SK-N-SH (cell line): ENCODE results near the gene CENPT. TPM values are rescaled to one million over a fixed set of nuclear protein-coding genes. Genes with fewer than 3 reads are reported as not detected.

ENCODE experiments used
- CTCF ChIA-PET: fragments of 300-600, 350-600 bp; formaldehyde crosslinking; extraction: SDS; loops from one replicate; lab custom pipeline; 2021; lab: Yijun Ruan, JAX
- POLR2A ChIA-PET: fragments of 350-600 bp; sonication (Branson Sonifier 250); formaldehyde crosslinking; extraction: SDS; loops from one replicate; lab custom pipeline; 2020; ENCODE audit warnings: antibody characterized with exemption, inconsistent platforms; lab: Yijun Ruan, JAX
- DNase-seq: peaks from one replicate; pipeline ENCODE4 v3.0.0; 2012
- H2AFZ ChIP-seq: fragments of 200-600 bp; sonication (generic); 2 replicates; pipeline ENCODE4 v1.8.1; 2016; ENCODE audit warnings: antibody characterized with exemption, mild to moderate bottlenecking, low read depth
- H3F3A ChIP-seq: fragments of 200-600 bp; sonication (generic); replicated peaks from 2 replicates; pipeline ENCODE3; 2016; ENCODE audit warnings: antibody characterized with exemption, mild to moderate bottlenecking; ENCODE audit not compliant: insufficient read depth
- H3K27ac ChIP-seq, 2 experiments: fragments of 200-500 bp in 1 of 2; fragments of 200-600 bp in 1 of 2; sonication (Bioruptor generic) in 1 of 2; sonication (generic), shearing (Covaris generic) in 1 of 2; 2 replicates each; pipeline versions ENCODE4 v1.5.1 to v1.6.1; 2014 to 2016; ENCODE audit warnings: low read depth in 2 of 2, inconsistent platforms in 1 of 2, low read length in 1 of 2, mild to moderate bottlenecking in 1 of 2, mixed read lengths in 1 of 2
- H3K27me3 ChIP-seq: fragments of 200-600 bp; sonication (generic), shearing (Covaris generic); 2 replicates; pipeline ENCODE4 v1.6.1; 2016; ENCODE audit warnings: mixed run types; ENCODE audit not compliant: insufficient read depth
- H3K36me3 ChIP-seq, 2 experiments: fragments of 200-500 bp in 1 of 2; fragments of 200-600 bp in 1 of 2; sonication (Bioruptor generic) in 1 of 2; sonication (generic) in 1 of 2; replicated peaks in 1 of 2; 2 replicates each; pipeline versions ENCODE3 to v1.5.1; 2014 to 2016; ENCODE audit warnings: low read length in 1 of 2, mild to moderate bottlenecking in 1 of 2; ENCODE audit not compliant: insufficient read depth in 2 of 2, control insufficient read depth in 1 of 2
- H3K4me1 ChIP-seq, 2 experiments: fragments of 200-500 bp in 1 of 2; fragments of 200-600 bp in 1 of 2; sonication (Bioruptor generic) in 1 of 2; sonication (generic), shearing (Covaris generic) in 1 of 2; 2 replicates each; pipeline versions ENCODE4 v1.5.1 to v1.6.1; 2014 to 2016; ENCODE audit warnings: low read depth in 1 of 2, low read length in 1 of 2, mixed run types in 1 of 2; ENCODE audit not compliant: insufficient read depth in 2 of 2, control insufficient read depth in 1 of 2
- H3K4me2 ChIP-seq: fragments of 200-600 bp; sonication (generic), shearing (Covaris generic); 2 replicates; pipeline ENCODE4 v1.6.1; 2017; ENCODE audit warnings: mixed run types
- H3K4me3 ChIP-seq, 2 experiments: fragments of 200-500 bp in 1 of 2; fragments of 200-600 bp in 1 of 2; sonication (Bioruptor generic) in 1 of 2; sonication (generic), shearing (Covaris generic) in 1 of 2; 2 replicates each; pipeline versions ENCODE4 v1.5.1 to v1.8.1; 2014 to 2016; ENCODE audit warnings: low read depth in 2 of 2, inconsistent platforms in 1 of 2, low read length in 1 of 2, mild to moderate bottlenecking in 1 of 2, mixed read lengths in 1 of 2, moderate library complexity in 1 of 2
- H3K79me2 ChIP-seq: fragments of 200-600 bp; sonication (generic); 2 replicates; pipeline ENCODE4 v1.8.1; 2017; ENCODE audit warnings: mild to moderate bottlenecking; ENCODE audit not compliant: insufficient read depth
- H3K9ac ChIP-seq: fragments of 200-600 bp; sonication (generic); 2 replicates; pipeline ENCODE4 v1.6.1; 2017; ENCODE audit warnings: mixed run types
- H3K9me2 ChIP-seq: fragments of 200-600 bp; sonication (generic); 2 replicates; pipeline ENCODE4 v1.6.1; 2017; ENCODE audit warnings: mixed run types
- H3K9me3 ChIP-seq: fragments of 200-600 bp; sonication (generic); 2 replicates; pipeline ENCODE4 v1.6.1; 2017; ENCODE audit warnings: mixed run types, mild to moderate bottlenecking, moderate library complexity
- H4K20me1 ChIP-seq: fragments of 200-600 bp; sonication (generic); 2 replicates; pipeline ENCODE4 v1.6.1; 2017; ENCODE audit warnings: mild to moderate bottlenecking, mixed run types; ENCODE audit not compliant: insufficient read depth
- CHD2 ChIP-seq: fragments of 150-350 bp; IDR thresholded peaks from 2 replicates; pipeline ENCODE4 v1.6.1; 2018; ENCODE audit warnings: low read length; ENCODE audit not compliant: partially characterized antibody
- ELF1 ChIP-seq: IDR thresholded peaks from 2 replicates; pipeline ENCODE4 v1.4.0; 2012
- EP300 ChIP-seq, 2 experiments: IDR thresholded peaks; 2 replicates each; pipeline versions ENCODE4 v1.4.0 to v1.6.1; 2012; ENCODE audit warnings: borderline replicate concordance in 1 of 2, low read depth in 1 of 2, low read length in 1 of 2
- EZH2phosphoT487 ChIP-seq: fragments of 200-600 bp; sonication (generic); IDR thresholded peaks from 2 replicates; pipeline ENCODE4 v1.6.1; 2017; ENCODE audit warnings: low read depth, mixed run types, mild to moderate bottlenecking, antibody characterized with exemption, moderate library complexity, borderline replicate concordance
- FOSL2 ChIP-seq: IDR thresholded peaks from 2 replicates; pipeline ENCODE4 v1.4.0; 2012; ENCODE audit warnings: low read depth, mild to moderate bottlenecking, moderate library complexity, borderline replicate concordance
- FOXJ3 ChIP-seq: sonication (generic); formaldehyde crosslinking; IDR thresholded peaks from 2 replicates; pipeline ENCODE4 v1.5.1; 2020; ENCODE audit warnings: mild to moderate bottlenecking, missing genetic modification reagents
- JUND ChIP-seq: IDR thresholded peaks from 2 replicates; pipeline ENCODE4 v1.4.0; 2012
- MEF2A ChIP-seq: IDR thresholded peaks from 2 replicates; pipeline ENCODE4 v1.4.0; 2012; ENCODE audit warnings: low read depth, borderline replicate concordance
- MXI1 ChIP-seq: IDR thresholded peaks from 2 replicates; pipeline ENCODE4 v1.6.1; 2012; ENCODE audit warnings: mild to moderate bottlenecking, low read depth, low read length, improper control_type of control experiment
- NFIC ChIP-seq: IDR thresholded peaks from 2 replicates; pipeline ENCODE4 v1.4.0; 2012; ENCODE audit warnings: borderline replicate concordance
- NRF1 ChIP-seq: IDR thresholded peaks from 2 replicates; pipeline ENCODE4 v1.6.1; 2012; ENCODE audit warnings: low read depth, mild to moderate bottlenecking, low read length
- POLR2AphosphoS5 ChIP-seq: IDR thresholded peaks from 2 replicates; pipeline ENCODE4 v1.6.1; 2012; ENCODE audit warnings: low read depth, low read length
- RCOR1 ChIP-seq: fragments of 150-350 bp; IDR thresholded peaks from 2 replicates; pipeline ENCODE4 v1.6.1; 2017; ENCODE audit warnings: antibody characterized with exemption, low read length
- RXRA ChIP-seq: IDR thresholded peaks from 2 replicates; pipeline ENCODE4 v1.4.0; 2012; ENCODE audit warnings: low read depth, mild to moderate bottlenecking, borderline replicate concordance
- SMC3 ChIP-seq: IDR thresholded peaks from 2 replicates; pipeline ENCODE4 v1.6.1; 2012; ENCODE audit warnings: low read depth, low read length, improper control_type of control experiment
- TAF1 ChIP-seq: IDR thresholded peaks from 2 replicates; pipeline ENCODE4 v1.6.1; 2012; ENCODE audit warnings: low read depth, mild to moderate bottlenecking, low read length, moderate library complexity, borderline replicate concordance
- TCF12 ChIP-seq: IDR thresholded peaks from 2 replicates; pipeline ENCODE4 v1.4.0; 2012
- TEAD4 ChIP-seq: IDR thresholded peaks from 2 replicates; pipeline ENCODE4 v1.4.0; 2012; ENCODE audit warnings: mild to moderate bottlenecking, borderline replicate concordance; ENCODE audit not compliant: insufficient read depth
- WGBS: methylation state at CpG from one replicate; pipeline ENCODE4 v1.1.6; 2017; ENCODE audit warnings: low lambda C conversion rate; 5-methylcytosine and 5-hydroxymethylcytosine counted together
- polyA plus RNA-seq, 3 experiments: library from polyadenylated mRNA; depleted of rRNA; stranded (reverse); fragments of >200 nt; gene quantifications; 2 replicates each; pipeline ENCODE4 v1.2.3, GENCODE V29; 2012
- TF ChIP-seq, protein P1 (sequence below): fragments of 150-350 bp; IDR thresholded peaks from 2 replicates; pipeline ENCODE4 v1.6.1; 2016; ENCODE audit warnings: mild to moderate bottlenecking, low read depth, low read length
- TF ChIP-seq, protein P2 (sequence below): fragments of 200-600 bp; sonication (generic); IDR thresholded peaks from 2 replicates; pipeline ENCODE4 v1.6.1; 2017; ENCODE audit warnings: antibody characterized with exemption, mild to moderate bottlenecking, moderate library complexity

CENPT gene
- polyA plus RNA-seq, 1 of the 3 experiments (the other 2 are of a cell fraction), result 48.6 TPM

DNA sequence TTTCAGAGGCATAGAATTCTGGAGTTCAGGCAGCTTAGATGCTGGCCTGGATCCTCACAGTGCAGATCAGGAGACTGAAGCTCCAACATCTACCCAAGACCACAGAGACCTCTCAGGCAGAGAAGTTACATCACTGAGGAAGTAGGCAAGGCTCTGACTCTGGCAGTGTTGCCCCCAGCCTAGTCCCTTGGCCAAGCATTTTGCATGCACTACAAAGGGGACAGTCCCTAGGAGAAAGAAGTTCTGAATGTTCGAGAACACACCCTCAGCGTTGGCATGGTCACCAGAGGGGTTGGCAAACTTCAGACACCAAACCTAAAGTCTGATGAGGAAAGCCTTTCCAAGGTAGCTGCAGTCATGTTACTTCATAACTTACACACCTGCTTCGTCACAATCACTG is 43.6 kb downstream of the CENPT start:
- Histone ChIP-seq H3K9me3 (no peaks in the 10 kb centered on the region), H2AFZ (no peak overlapping the region), H3K4me2 (no peak overlapping the region), H3K27me3 (no peaks in the 10 kb centered on the region), H4K20me1 (no peaks in the 10 kb centered on the region; the same call in 1 of the 2 replicates), H3F3A (no peaks in the 10 kb centered on the region), H3K27ac (no peak overlapping the region), H3K9me2 (no peaks in the 10 kb centered on the region), H3K9ac (no peak overlapping the region), H3K79me2 (peaks cover 66% of the 10 kb centered on the region), H3K4me3 (no peak overlapping the region), H3K36me3 (peaks cover 8% of the 10 kb centered on the region in 2 experiments), H3K4me1 (peaks cover 6 to 11% of the 10 kb centered on the region in 2 experiments; a peak in 1 of 4 replicates)
- ChIA-PET CTCF (interaction anchor here (0.6 to 6.3 kb wide), 2 partner anchors 12 to 31 kb away, joined by 3 to 42 read pairs; no protein-coding TSS in a partner anchor), POLR2A (no interaction called here)
- DNase-seq, result no peak
- 88% methylated on average over 3 of the region's 3 CpGs for WGBS
- no peak for TF ChIP-seq NRF1
- TF ChIP-seq JUND, result no peak
- TF ChIP-seq CHD2, result no peak
- no peak for TF ChIP-seq RCOR1
- TF ChIP-seq, protein P1, sequence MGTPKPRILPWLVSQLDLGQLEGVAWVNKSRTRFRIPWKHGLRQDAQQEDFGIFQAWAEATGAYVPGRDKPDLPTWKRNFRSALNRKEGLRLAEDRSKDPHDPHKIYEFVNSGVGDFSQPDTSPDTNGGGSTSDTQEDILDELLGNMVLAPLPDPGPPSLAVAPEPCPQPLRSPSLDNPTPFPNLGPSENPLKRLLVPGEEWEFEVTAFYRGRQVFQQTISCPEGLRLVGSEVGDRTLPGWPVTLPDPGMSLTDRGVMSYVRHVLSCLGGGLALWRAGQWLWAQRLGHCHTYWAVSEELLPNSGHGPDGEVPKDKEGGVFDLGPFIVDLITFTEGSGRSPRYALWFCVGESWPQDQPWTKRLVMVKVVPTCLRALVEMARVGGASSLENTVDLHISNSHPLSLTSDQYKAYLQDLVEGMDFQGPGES, result no peak
- TF ChIP-seq FOSL2, result no peak
- TF ChIP-seq EZH2phosphoT487, result no peak
- TF ChIP-seq, protein P2, sequence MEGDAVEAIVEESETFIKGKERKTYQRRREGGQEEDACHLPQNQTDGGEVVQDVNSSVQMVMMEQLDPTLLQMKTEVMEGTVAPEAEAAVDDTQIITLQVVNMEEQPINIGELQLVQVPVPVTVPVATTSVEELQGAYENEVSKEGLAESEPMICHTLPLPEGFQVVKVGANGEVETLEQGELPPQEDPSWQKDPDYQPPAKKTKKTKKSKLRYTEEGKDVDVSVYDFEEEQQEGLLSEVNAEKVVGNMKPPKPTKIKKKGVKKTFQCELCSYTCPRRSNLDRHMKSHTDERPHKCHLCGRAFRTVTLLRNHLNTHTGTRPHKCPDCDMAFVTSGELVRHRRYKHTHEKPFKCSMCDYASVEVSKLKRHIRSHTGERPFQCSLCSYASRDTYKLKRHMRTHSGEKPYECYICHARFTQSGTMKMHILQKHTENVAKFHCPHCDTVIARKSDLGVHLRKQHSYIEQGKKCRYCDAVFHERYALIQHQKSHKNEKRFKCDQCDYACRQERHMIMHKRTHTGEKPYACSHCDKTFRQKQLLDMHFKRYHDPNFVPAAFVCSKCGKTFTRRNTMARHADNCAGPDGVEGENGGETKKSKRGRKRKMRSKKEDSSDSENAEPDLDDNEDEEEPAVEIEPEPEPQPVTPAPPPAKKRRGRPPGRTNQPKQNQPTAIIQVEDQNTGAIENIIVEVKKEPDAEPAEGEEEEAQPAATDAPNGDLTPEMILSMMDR, result no peak
- no peak for TF ChIP-seq TEAD4
- TF ChIP-seq MXI1, result no peak
- TF ChIP-seq MEF2A, result no peak
- TF ChIP-seq TCF12, result no peak
- no peak for TF ChIP-seq ELF1
- no peak for TF ChIP-seq TAF1
- TF ChIP-seq RXRA, result no peak
- TF ChIP-seq SMC3, result no peak
- TF ChIP-seq NFIC, result no peak
- no peak for TF ChIP-seq EP300 (IDR thresholded peaks at IDR 0.05; ENCODE audit: borderline replicate concordance in 1 of 2, low read depth in 1 of 2, low read length in 1 of 2)
- TF ChIP-seq POLR2AphosphoS5, result no peak
- TF ChIP-seq FOXJ3, result no peak
